ENCODE results near the gene FBXO30.

DNA sequence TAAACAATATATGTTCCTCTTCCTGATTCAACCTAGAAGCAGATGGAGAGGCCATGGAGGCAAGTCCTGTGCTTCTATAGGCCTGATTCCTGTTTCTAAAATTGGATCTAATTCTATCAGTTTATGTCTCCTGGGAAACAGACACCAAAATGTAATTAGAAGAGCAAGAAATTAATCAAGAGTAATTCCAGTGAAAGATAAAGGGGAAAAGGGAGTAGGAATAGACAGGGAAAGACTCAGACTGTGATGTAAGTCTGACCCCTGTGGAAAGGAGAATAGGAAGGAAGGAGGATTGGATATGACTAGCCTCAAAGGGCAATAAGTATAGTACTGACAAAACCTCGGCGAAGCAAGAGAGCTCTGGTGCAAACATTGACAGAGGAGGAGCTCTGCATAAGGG lies 33.9 kb upstream of the FBXO30 start:
- TF ChIP-seq RAD21 (IDR thresholded peaks at IDR 0.05; ENCODE audit: low read depth) (no peak), YY1 (IDR thresholded peaks at IDR 0.05; ENCODE audit: low read depth) (no peak)

Data from Ishikawa (cell line).